K562 (cell line): ENCODE data around the gene VSIG10L2. TPM values are rescaled to one million over a fixed set of nuclear protein-coding genes. Genes with fewer than 3 reads are reported as not detected.

Source experiments
- ATAC-seq: fragments of 200-7000 bp; cut with Tn5 transposase; 3 replicates; pipeline ENCODE4 v1.9.1; 2020; ENCODE audit warnings: moderate library complexity
- BruUV-seq: library from RNA; stranded (reverse); fragments of 400-500 nt; replicated peaks from 2 replicates; lab custom pipeline; 2021; lab: Mats Ljungman, UMichigan
- CTCF ChIA-PET: fragments of 300-600 bp; formaldehyde crosslinking; extraction: SDS; loops from one replicate; lab custom pipeline; 2021; ENCODE audit warnings: low intra/inter-chr PET ratio; lab: Yijun Ruan, JAX
- POLR2A ChIA-PET: fragments of 300-600, 350-650 bp; sonication (Branson Sonifier 250); formaldehyde crosslinking; extraction: SDS; loops from one replicate; lab custom pipeline; 2021; ENCODE audit warnings: antibody characterized with exemption, inconsistent platforms; lab: Yijun Ruan, JAX
- DNase-seq, 4 experiments: peaks; one replicate each; pipeline versions ENCODE4 v3.0.0 to v3.0.0-alpha.2; 2011 to 2018; ENCODE audit warnings: low spot score in 3 of 4, mixed read lengths in 3 of 4; ENCODE audit errors: extremely low read depth in 1 of 4
- FAIRE-seq: peaks from 2 replicates; lab custom pipeline; 2011; peaks lifted over from hg19 to GRCh38; lab: Jason Lieb, UNC
- H2AFZ ChIP-seq: 2 replicates; pipeline ENCODE4 v1.6.0; 2011; ENCODE audit warnings: low read depth, low read length, control low read depth, inconsistent platforms
- H3K27ac ChIP-seq: fragments of 200-600 bp; 3 replicates; pipeline ENCODE4 v1.8.0; 2011; ENCODE audit warnings: low read depth, mild to moderate bottlenecking, control low read depth, inconsistent platforms, low read length, moderate library complexity, mixed read lengths; ENCODE audit errors: extremely low read depth
- H3K27me3 ChIP-seq, 2 experiments: fragments of 300-600 bp in 1 of 2; 2 replicates in 1 of 2; 3 replicates in 1 of 2; pipeline versions ENCODE4 v1.6.0 to v1.8.0; 2011; ENCODE audit warnings: inconsistent platforms in 2 of 2, low read length in 2 of 2, mild to moderate bottlenecking in 1 of 2, mixed read lengths in 1 of 2, moderate library complexity in 1 of 2; ENCODE audit not compliant: control insufficient read depth in 2 of 2, insufficient read depth in 2 of 2
- H3K36me3 ChIP-seq: fragments of 300-600 bp; 3 replicates; pipeline ENCODE4 v1.8.0; 2011; ENCODE audit warnings: mild to moderate bottlenecking, low read length, inconsistent platforms; ENCODE audit not compliant: control insufficient read depth, insufficient read depth
- H3K4me1 ChIP-seq, 2 experiments: fragments of 200-600 bp in 1 of 2; replicated peaks in 1 of 2; 2 replicates in 1 of 2; 3 replicates in 1 of 2; pipeline versions ENCODE4 v1.5.1 to v1.8.0; 2011; ENCODE audit warnings: inconsistent platforms in 2 of 2, low read length in 2 of 2, mild to moderate bottlenecking in 1 of 2, mixed read lengths in 1 of 2, moderate library complexity in 1 of 2; ENCODE audit not compliant: control insufficient read depth in 2 of 2, insufficient read depth in 2 of 2
- H3K4me2 ChIP-seq: 2 replicates; pipeline ENCODE4 v1.6.1; 2011; ENCODE audit warnings: low read length, control low read depth, inconsistent platforms, mixed read lengths; ENCODE audit not compliant: insufficient read depth
- H3K4me3 ChIP-seq: fragments of 200-600 bp; sonication (generic), shearing (Covaris generic); 2 replicates; pipeline ENCODE4 v1.5.1; 2016; ENCODE audit warnings: control low read depth, inconsistent platforms
- H3K79me2 ChIP-seq: fragments of 200-600 bp; 3 replicates; pipeline ENCODE4 v1.8.0; 2011; ENCODE audit warnings: low read length, inconsistent platforms; ENCODE audit not compliant: control insufficient read depth, insufficient read depth
- H3K9ac ChIP-seq, 2 experiments: 2 replicates each; pipeline versions ENCODE4 v1.6.0 to v1.6.1; 2011; ENCODE audit warnings: low read depth in 2 of 2, low read length in 2 of 2, control low read depth in 1 of 2, inconsistent platforms in 1 of 2, mild to moderate bottlenecking in 1 of 2, mixed read lengths in 1 of 2; ENCODE audit not compliant: insufficient read depth in 1 of 2
- H3K9me1 ChIP-seq: one replicate; pipeline ENCODE4 v1.6.0; 2011; ENCODE audit warnings: inconsistent platforms, mild to moderate bottlenecking, low read length, moderate library complexity; ENCODE audit not compliant: control insufficient read depth, insufficient read depth
- H3K9me3 ChIP-seq: replicated peaks from 2 replicates; pipeline ENCODE4 v1.5.1; 2011; ENCODE audit warnings: low read depth, low read length, inconsistent platforms; ENCODE audit not compliant: control insufficient read depth, insufficient read depth
- H4K20me1 ChIP-seq: replicated peaks from 2 replicates; pipeline ENCODE4 v1.6.1; 2011; ENCODE audit warnings: low read length, inconsistent platforms, mixed read lengths; ENCODE audit not compliant: control insufficient read depth, insufficient read depth
- ARID1B ChIP-seq: fragments of 450-650 bp; IDR thresholded peaks from 2 replicates; pipeline ENCODE4 v1.6.1; 2016; ENCODE audit warnings: antibody characterized with exemption, mild to moderate bottlenecking, inconsistent platforms
- CBFA2T3 ChIP-seq: fragments of 450-650 bp; IDR thresholded peaks from 2 replicates; pipeline ENCODE4 v1.6.1; 2017
- DACH1 ChIP-seq: fragments of 450-650 bp; IDR thresholded peaks from 2 replicates; pipeline ENCODE4 v1.6.1; 2018; ENCODE audit not compliant: partially characterized antibody
- E2F4 ChIP-seq: sonication (generic); formaldehyde crosslinking; IDR thresholded peaks from 2 replicates; pipeline ENCODE4 v1.8.0; 2022; ENCODE audit warnings: mild to moderate bottlenecking, low read depth, missing genetic modification reagents
- HIVEP1 ChIP-seq: fragments of 250-450 bp; sonication (Bioruptor Pico); IDR thresholded peaks from 2 replicates; pipeline ENCODE4 v1.4.0; 2020; ENCODE audit warnings: mild to moderate bottlenecking
- MED1 ChIP-seq: sonication (generic); formaldehyde crosslinking; IDR thresholded peaks from 2 replicates; pipeline ENCODE4 v1.8.1; 2023; ENCODE audit warnings: missing genetic modification reagents, borderline replicate concordance
- NFIC ChIP-seq: fragments of 450-650 bp; IDR thresholded peaks from 2 replicates; pipeline ENCODE4 v1.6.1; 2017; ENCODE audit warnings: mild to moderate bottlenecking, inconsistent platforms
- PHTF2 ChIP-seq: fragments of 250-450 bp; sonication (Bioruptor Pico); IDR thresholded peaks from 2 replicates; pipeline ENCODE4 v1.5.0; 2021; ENCODE audit warnings: mild to moderate bottlenecking
- RBM39 ChIP-seq: fragments of 200-400 bp; formaldehyde crosslinking; optimal IDR thresholded peaks from 2 replicates; pipeline ENCODE3; 2018; ENCODE audit warnings: low read depth, low read length
- RHOXF2B ChIP-seq: fragments of 250-450 bp; sonication (Bioruptor Pico); conservative IDR thresholded peaks from 2 replicates; pipeline ENCODE4 v1.5.1; 2021
- RNF2 ChIP-seq: sonication (generic); IDR thresholded peaks from 2 replicates; pipeline ENCODE4 v1.6.1; 2016
- SMARCA5 ChIP-seq: fragments of 450-650 bp; IDR thresholded peaks from 2 replicates; pipeline ENCODE4 v1.6.1; 2016
- TCF7 ChIP-seq: sonication (generic); IDR thresholded peaks from 2 replicates; pipeline ENCODE4 v1.6.1; 2016; ENCODE audit warnings: antibody characterized with exemption, borderline replicate concordance
- XRCC5 ChIP-seq: fragments of 200-400 bp; formaldehyde crosslinking; IDR thresholded peaks from 2 replicates; pipeline ENCODE4 v1.6.1; 2017; ENCODE audit warnings: low read depth, mild to moderate bottlenecking, low read length
- ZBTB5 ChIP-seq: fragments of 450-650 bp; IDR thresholded peaks from 2 replicates; pipeline ENCODE4 v1.6.1; 2017; ENCODE audit warnings: antibody characterized with exemption
- ZNF354B ChIP-seq: fragments of 250-450 bp; sonication (Bioruptor Pico); IDR thresholded peaks from 2 replicates; pipeline ENCODE4 v1.4.0; 2020
- ZNF780A ChIP-seq: fragments of 250-450 bp; sonication (Bioruptor Pico); IDR thresholded peaks from 2 replicates; pipeline ENCODE4 v1.5.0; 2021; ENCODE audit warnings: mild to moderate bottlenecking
- WGBS: fragments of 100-300 bp; shearing (Covaris generic); methylation state at CpG from one replicate; pipeline ENCODE4 v1.1.6; 2016; ENCODE audit warnings: low coverage, mixed read lengths; ENCODE audit not compliant: insufficient coverage; ENCODE audit errors: missing lambda C conversion rate; 5-methylcytosine and 5-hydroxymethylcytosine counted together
- in situ Hi-C: fragments of 300-500 bp; cut with MboI; formaldehyde crosslinking; loops from 4 replicates; pipeline ENCODE4 v1.15.0; 2018; ENCODE audit warnings: inconsistent platforms, mixed read lengths
- intact Hi-C: fragments of 100-400 bp; cut with micrococcal nuclease; formaldehyde crosslinking; loops from 2 replicates; pipeline ENCODE4 v1.14.2; 2022
- polyA plus RNA-seq, 8 experiments: library from polyadenylated mRNA; depleted of rRNA in 4 of 8; stranded (reverse) in 5 of 8; unstranded in 3 of 8; fragments of >200 nt; fragmentation: Nextera tagmentation in 2 of 8; fragmentation: Illumina TruSeq in 1 of 8; extraction: Ambion mirVana in 2 of 8; extraction: Trizol in 1 of 8; gene quantifications; 2 replicates each; pipeline versions ENCODE4 v1.2.1 to v1.2.3, GENCODE V29; 2011 to 2014; ENCODE audit warnings: inconsistent platforms in 1 of 8, missing spikeins in 1 of 8
- total RNA-seq, 7 experiments: library from RNA; depleted of rRNA in 6 of 7; stranded (reverse); fragments of >200 nt in 6 of 7; fragmentation: Illumina TruSeq in 2 of 7; extraction: Trizol in 2 of 7; gene quantifications; 2 replicates each; pipeline versions ENCODE4 v1.2.1 to v1.2.3, GENCODE V29; 2011 to 2021; ENCODE audit warnings: low replicate concordance in 1 of 7
- TF ChIP-seq, protein P1 (sequence below): fragments of 250-450 bp; sonication (Bioruptor Pico); IDR thresholded peaks from 2 replicates; pipeline ENCODE4 v1.8.0; 2021; ENCODE audit warnings: borderline replicate concordance, mild to moderate bottlenecking, moderate library complexity; ENCODE audit not compliant: poor library complexity, severe bottlenecking
- TF ChIP-seq, protein P2 (sequence below): sonication (generic); formaldehyde crosslinking; IDR thresholded peaks from 2 replicates; pipeline ENCODE4 v1.8.1; 2023; ENCODE audit warnings: mild to moderate bottlenecking, missing genetic modification reagents

The VSIG10L2 gene
- total and polyA plus RNA-seq, 9 of the 15 experiments (the other 6 are each of a cell fraction or from before 2014, with no cell fraction given) = not detected

- no peaks in the 10 kb centered on the region for H3K4me1 ChIP-seq
- CTCF ChIA-PET = no interaction called here
- no peaks in the 10 kb centered on the region for H3K9me3 ChIP-seq
- H3K9ac ChIP-seq = no peak overlapping the region
- no peak overlapping the region for H3K4me2 ChIP-seq
- ATAC-seq (no peak), DNase-seq (no peak), FAIRE-seq (no peak)
- POLR2A ChIA-PET = no interaction called here
- in situ Hi-C loops = no loop called here
- WGBS = 3% methylated on average over 5 of the region's 5 CpGs
- no TSS peak for BruUV-seq
- peaks cover 5% of the 10 kb centered on the region for H3K9me1 ChIP-seq
- H3K79me2 ChIP-seq = no peaks in the 10 kb centered on the region
- H4K20me1 ChIP-seq = no peaks in the 10 kb centered on the region
- no peak overlapping the region for H2AFZ ChIP-seq
- TF ChIP-seq MED1 (CRISPR knock-in tag) (no peak), E2F4 (CRISPR knock-in tag) (no peak), ZNF354B (CRISPR knock-in tag) (no peak), RNF2 (no peak), TCF7 (no peak), XRCC5 (no peak), RHOXF2B (no peak), DACH1 (no peak), HIVEP1 (no peak), ZBTB5 (no peak), NFIC (no peak), ZNF780A (CRISPR knock-in tag) (no peak), CBFA2T3 (no peak), RBM39 (no peak), SMARCA5 (no peak), ARID1B (no peak), PHTF2 (CRISPR knock-in tag) (no peak)
- TF ChIP-seq, protein P1, sequence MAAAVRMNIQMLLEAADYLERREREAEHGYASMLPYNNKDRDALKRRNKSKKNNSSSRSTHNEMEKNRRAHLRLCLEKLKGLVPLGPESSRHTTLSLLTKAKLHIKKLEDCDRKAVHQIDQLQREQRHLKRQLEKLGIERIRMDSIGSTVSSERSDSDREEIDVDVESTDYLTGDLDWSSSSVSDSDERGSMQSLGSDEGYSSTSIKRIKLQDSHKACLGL (CRISPR knock-in tag) = no peak
- TF ChIP-seq, protein P2, sequence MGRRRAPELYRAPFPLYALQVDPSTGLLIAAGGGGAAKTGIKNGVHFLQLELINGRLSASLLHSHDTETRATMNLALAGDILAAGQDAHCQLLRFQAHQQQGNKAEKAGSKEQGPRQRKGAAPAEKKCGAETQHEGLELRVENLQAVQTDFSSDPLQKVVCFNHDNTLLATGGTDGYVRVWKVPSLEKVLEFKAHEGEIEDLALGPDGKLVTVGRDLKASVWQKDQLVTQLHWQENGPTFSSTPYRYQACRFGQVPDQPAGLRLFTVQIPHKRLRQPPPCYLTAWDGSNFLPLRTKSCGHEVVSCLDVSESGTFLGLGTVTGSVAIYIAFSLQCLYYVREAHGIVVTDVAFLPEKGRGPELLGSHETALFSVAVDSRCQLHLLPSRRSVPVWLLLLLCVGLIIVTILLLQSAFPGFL (CRISPR knock-in tag) = no peak
- H3K27ac ChIP-seq = no peak overlapping the region
- no peak overlapping the region for H3K4me3 ChIP-seq
- H3K36me3 ChIP-seq = no peaks in the 10 kb centered on the region
- intact Hi-C loops = no loop called here
- H3K27me3 ChIP-seq = peaks cover 9 to 15% of the 10 kb centered on the region in 2 experiments
These were observed 52.4 kb downstream of the VSIG10L2 start for GRCh38 chr11:125998267-125998666.
